ENCODE results near the gene TAAR9.

Gene TAAR9, protein sequence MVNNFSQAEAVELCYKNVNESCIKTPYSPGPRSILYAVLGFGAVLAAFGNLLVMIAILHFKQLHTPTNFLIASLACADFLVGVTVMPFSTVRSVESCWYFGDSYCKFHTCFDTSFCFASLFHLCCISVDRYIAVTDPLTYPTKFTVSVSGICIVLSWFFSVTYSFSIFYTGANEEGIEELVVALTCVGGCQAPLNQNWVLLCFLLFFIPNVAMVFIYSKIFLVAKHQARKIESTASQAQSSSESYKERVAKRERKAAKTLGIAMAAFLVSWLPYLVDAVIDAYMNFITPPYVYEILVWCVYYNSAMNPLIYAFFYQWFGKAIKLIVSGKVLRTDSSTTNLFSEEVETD

DNA sequence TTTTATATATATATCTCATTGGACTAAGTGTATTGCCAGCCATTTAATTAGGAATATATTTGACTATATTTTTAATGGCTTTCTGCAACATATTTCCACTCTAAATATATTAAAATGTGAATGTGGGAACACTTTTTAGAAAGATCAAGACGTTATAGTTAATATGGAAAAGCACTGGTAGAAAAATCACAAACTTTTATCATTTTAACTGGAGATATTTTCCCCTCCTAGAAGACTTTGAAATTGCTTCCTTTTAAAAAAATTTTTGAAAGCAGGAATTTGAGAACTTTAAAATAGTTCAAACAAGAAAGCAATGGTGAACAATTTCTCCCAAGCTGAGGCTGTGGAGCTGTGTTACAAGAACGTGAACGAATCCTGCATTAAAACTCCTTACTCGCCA lies at the start of gene TAAR9:
TSS of gene TAAR9 (plus strand) at position 301 of the 400 bp plus-strand sequence. CDS start at position 314, 13 bp downstream.
- no peak for FAIRE-seq

DNA sequence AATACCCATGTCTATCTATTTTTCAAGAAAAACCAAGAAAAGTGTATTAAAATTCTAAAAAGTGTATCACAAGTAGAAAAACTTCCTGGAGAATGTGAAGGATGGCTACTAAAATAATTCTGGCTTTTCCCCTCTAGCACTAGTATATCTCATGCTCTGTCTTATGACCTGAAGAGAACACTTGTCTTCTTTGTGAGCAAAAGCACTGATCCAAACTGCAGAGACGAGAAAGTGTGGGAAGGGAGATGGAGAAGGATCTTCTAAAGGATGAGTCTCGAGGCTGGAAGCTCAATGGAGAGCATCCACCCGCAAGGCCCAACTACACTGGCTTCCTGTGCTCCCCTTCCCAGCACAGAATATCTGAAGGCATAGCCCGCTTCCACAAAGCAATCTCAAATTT lies 48.7 kb upstream of the TAAR9 start:
- FAIRE-seq = no peak

DNA sequence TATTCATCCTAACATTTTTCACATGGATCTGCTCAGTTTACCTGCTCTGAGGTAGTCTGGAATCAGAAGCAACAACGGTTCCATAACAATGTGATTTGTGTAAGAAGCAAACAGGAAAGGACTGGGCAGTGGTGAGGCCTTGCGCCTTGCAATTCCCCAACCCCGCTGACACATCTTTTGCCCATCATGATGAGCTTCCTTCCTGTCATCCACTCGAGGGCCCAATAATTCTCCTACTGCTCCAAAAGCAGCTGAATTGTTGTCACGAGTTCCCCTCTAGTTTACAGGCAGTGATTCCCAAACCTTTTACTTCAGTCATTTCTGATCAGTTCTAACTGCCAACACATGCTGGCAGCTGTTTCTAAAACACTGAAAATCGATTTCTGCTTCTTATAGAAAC lies 48.1 kb upstream of the TAAR9 start:
- FAIRE-seq = no peak

DNA sequence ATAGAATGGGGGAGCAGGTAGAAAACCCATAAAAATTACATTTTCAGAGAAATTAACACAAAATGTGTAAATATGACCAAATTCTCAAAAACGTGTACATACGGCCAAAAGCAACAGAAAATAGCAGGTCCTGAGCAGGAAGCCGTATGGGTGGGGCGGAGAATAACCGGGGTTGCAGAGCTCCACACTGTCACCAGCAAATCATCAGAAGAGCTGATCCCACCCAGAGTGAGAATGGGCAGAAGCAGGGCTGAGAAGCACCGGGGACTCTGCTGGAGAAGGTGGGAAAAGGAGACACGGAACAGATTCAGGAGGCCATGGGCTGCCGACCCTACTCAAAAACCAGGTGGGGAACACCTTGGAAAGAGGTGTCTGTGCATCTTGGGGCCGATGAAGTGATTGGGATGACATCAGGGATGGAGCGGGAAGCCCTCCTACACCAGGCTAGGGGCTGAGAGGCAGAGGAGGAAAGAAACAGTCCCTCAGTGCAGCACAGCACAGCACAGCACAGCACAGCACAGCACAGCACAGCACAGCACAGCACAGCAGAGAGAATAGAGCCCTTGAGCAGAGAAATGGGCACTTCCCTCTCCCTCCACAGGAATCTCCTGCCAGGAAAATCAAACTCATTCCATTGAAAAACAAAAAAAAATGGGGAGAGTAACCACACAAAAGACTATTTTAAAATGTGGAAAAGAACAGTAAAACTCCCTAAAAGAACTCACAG lies 47.4 kb upstream of the TAAR9 start:
- no peak for FAIRE-seq

DNA sequence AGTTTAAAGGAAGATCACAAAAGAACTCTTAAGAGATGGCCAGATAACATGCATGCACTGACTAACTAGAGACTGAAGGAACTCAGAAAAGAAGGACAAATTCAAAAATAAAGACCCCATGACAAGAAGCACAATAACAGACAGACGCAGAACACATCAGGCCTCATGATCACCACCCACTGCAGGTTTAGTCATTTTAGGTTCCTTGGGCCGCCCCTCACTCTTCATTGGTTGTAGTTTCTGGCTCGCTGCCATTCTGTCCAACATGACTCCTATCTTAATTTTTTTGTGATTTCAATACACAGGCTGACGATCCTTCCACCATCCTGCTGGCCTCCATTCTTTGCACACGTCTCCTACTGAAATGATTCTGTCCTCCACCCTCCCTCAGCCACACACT lies 46.8 kb upstream of the TAAR9 start:
- FAIRE-seq = no peak

DNA sequence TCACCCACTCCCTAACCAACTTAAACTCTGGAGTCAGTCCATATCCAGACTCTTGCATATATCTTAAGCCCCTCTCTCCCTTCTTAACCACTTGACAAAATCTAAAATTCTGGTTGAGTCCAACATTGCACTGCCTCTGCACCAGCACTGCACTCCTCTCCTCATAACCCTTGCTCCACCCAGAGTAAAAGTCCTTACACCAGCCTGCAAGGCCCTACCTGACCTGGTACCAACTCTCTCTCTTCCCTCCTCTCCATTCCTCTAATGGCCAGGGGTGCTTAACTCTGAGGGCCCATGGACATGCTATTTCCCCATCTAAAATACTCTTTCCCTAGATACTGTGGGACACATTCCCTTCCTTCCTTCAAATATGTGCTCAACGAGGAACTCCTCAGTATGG lies 46.2 kb upstream of the TAAR9 start:
- FAIRE-seq = no peak

DNA sequence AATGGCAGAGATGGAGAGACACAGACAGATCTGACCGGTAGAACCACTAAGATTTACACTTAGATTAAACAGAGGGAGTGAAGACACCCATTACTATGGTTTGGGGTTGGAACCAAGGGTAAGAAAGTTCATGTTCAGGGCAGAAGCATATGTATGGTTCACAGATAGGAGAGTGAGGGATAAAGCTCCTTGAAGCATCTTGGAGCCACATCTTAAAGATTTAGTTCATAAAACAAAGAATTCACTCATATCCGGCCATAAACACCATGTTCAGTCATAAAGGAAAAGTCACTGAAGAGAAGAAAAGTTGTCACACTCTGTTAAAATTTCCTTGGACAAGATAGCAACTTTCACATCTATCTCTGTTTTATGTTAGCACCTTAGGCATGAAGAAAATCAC lies 43.1 kb upstream of the TAAR9 start:
- no peak for FAIRE-seq

DNA sequence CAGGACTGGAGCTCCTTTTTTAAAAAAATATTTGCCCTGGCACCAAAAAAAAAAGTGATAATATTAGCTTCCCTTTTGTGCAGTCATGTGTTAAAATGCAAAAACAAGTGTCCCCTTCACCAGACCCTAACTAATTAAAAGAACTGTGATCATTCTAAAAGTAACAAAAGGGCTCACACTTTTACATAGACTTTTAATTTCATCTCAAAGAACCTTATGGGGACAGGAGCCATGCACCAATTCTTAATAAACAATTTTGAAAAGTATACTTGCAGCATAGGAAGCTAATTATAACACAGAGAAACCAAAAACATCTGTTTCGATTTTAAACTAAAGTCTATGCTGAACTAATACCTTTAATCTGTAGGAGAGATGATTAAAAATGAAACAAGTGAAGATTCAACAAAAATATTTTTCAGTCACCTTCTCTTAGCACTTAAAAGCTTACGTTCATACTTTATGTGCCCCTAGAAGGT lies 42.4 kb upstream of the TAAR9 start:
- no peak for FAIRE-seq

DNA sequence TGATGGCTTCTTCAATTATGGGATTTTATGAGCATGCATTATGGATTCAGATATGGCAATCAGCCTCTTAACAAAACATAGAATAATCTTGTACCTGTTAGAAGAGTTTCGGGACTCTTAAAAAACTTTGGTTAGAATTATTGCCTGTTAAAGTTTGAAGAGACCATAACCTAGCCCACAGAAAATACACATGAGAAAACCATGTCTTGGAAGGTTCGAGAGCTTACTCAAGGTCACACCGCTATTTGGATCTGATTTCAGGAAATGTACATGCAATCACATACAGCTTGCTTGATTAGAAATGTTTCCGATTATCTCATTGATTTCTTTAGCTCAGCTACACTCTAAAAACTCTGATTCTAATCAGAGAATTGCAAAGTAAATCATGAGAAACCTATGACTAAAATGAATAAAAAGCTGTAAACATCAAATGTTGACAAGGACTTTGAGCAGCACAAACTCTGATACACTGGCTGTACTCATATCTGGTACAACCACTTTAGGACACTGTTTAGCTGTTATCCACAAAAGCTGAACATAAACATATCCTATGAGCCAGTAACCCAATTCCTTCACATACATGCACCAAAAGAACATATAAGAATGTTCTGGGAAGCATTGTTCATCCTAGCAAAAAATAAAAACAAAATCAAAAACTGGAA lies 41.4 kb upstream of the TAAR9 start:
- no peak for FAIRE-seq

DNA sequence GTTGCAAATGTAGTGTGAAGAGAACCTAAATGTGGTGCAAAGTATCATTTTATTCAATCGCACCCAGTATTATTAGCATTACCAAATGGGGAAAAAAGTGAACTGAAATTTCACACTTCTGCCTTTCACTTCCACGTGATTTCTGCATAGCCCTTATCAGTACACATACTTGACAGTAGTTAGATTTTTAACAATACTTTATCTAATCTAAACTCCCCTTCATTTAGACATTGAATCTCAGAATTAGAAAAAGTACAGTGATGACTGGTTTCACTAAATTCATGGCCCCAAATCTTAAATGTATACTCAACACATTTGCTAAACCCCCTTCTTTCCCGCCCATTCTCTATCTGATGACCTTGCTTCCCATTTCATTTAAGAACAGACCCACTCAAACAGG lies 39.4 kb upstream of the TAAR9 start:
- FAIRE-seq = no peak

DNA sequence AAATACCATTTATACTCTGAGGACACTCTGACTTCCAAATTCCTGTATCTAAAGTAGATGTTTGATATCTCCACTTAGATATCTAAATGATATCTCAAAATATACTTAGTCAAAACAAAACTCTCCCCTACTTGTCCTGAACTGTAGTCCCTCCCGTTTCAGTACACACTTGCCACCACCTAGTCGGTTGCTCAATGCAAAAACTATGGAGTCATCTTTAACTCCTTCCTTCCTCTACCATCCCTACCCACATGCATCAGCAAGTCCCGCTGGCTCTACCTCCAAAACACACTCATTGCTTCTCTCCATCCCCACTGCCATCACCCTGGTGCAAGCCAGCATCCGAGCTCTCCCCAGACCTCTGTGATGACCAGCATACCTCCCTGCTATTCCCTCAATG lies 38.3 kb upstream of the TAAR9 start:
- FAIRE-seq = no peak

DNA sequence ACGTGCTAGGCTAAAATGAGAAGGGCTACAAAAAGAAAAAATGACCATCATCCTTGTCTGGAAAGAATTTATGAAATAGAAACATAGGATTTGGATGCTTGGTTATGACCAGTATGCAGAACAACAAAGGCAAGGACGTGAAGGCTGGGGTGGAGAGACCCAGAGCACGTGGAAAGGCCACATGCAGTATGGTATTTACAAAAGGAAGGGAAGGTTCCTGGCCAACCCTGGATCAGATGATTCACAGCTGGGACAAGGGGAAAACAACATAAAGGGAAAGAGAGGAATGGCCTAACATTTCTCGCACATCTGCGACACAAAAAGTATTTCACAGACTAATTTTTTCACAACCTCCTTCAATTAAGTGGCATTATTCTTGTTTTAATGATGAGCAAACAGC lies 33.3 kb upstream of the TAAR9 start:
- FAIRE-seq = no peak

DNA sequence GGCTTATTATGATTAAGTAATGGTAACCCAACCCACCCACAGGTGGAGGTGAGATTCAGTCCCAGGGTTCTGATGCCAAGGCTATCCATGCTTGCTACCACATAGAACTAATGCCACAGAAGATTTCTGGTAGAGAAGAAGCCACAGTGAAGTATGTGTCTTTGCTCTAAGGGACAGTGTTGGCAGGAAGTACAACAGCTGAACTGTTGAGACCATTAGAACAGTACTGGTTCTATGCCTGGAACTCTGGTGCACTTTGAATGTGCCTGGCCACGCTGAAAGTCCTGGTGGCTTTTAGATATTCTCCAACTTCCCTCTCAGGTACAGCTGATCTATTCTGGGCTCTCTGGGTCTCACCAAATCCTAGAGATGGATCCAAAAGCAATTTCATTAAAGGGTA lies 32.9 kb upstream of the TAAR9 start:
- no peak for FAIRE-seq

DNA sequence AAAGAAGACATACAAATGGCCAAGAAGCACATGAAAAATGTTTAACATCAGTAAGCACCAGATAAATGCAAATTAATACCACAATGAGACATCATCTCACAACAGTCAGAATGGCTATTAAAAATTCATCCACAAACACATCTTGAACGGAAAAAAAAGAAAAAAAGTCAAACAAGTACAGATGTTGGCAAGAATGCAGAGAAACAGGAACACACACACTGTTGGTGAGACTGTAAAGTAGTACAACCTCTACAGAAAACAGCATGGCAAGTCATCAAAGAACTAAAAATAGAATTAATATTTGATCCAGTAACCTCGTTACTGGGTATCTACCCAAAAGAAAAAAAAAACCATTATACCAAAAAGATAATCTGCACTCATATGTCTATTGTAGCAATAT lies 31.6 kb upstream of the TAAR9 start:
- FAIRE-seq = no peak

DNA sequence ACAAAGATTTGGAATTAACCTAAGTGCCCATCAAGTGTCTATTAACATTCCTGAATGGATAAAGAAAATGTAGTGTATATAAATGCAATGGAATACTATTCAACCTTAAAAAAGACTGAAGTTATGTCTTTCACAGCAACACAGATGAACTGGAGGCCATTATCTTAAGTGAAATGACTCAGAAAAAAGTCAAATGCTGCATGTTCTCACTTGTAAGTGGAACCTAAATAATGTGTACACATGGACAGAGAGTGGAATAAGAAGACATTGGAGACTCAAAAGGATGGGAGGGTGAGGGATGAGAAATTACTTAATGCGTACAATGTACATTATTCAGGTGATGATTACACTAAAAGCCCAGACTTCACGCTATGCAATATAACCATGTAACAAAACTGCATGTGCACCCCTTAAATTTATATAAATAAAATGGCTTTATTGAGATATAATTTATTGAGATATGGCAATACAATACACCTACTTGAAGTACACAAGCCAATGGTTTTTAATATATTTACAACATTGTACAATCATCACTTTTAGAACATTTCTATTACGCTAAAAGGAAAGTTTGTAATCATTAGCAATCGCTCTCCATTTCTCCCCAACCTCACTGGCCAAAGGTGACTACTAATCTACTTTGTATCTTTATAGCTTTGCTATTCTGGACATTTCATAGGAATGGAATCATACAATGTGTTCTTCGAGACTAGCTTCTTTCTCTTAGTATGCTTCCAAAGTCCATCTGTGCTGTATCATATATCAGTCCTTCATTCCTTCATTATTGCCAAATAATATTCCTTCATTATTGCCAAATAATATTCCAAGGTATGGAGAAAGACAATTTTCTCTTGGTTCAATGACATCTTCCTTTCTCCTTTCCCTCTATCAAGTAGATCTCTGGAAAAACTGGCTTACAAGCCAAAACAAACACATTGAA lies 30.9 kb upstream of the TAAR9 start:
- no peak for FAIRE-seq

DNA sequence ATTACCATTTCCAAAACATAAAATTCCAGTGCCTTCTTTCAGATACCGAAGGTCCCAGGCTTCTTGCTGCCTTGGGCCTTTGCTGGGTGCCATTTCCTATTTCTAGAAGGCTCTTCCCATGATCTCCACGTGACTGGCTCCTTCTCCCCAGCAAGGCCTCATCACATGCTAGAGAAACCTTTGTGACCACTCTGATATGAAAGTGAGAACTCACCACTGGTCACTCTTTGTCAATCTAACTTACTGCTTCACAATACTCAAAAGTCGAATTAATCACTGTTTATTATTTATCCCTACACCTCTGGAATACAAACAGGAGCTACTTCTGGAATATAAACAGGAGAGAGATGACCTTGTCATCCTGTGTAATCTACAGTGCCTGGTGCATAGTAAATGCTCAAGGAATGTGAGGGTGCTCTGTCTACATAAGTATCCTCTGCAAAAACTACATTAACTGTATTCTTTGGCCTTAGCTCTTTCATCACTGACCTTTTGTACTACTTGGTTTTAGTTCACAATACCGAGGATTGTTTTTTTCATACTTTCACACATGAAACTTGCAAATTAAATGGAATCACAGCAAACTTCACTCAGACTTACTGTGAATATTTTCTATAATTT lies 26.8 kb upstream of the TAAR9 start:
- FAIRE-seq = no peak

DNA sequence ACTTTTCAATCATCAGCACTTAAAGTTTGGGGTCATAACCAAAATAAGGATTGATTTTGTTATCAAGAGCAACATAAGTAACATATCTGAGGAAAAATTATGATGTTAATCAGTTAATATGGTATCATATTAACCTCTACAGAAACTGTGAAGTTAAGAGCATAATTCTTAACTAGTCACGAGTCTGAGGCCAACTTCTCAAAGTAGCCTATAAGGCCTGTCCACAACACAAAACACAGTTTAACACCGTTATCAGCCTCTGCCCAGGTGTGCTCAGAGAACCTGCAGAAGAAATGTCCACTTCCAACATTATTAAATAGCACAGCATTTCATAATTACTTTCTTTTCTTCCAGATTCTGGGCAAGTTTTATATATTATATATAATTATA lies 26.3 kb upstream of the TAAR9 start:
- no peak for FAIRE-seq

DNA sequence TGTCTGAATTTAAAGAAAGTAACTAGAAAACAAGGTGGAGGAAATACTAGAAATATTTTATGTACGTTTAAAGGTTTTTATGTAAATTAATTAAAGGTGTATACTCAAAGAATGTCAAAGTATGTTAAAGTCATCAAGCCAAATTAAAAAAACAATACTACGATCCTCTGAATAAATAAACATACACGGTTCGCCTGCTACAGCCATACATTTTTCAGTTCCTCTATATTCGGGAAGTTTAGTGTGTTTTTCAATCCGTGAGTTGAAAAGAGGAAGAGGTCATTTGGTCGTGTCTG lies 25.8 kb upstream of the TAAR9 start:
- peak; percentile 73 for FAIRE-seq

DNA sequence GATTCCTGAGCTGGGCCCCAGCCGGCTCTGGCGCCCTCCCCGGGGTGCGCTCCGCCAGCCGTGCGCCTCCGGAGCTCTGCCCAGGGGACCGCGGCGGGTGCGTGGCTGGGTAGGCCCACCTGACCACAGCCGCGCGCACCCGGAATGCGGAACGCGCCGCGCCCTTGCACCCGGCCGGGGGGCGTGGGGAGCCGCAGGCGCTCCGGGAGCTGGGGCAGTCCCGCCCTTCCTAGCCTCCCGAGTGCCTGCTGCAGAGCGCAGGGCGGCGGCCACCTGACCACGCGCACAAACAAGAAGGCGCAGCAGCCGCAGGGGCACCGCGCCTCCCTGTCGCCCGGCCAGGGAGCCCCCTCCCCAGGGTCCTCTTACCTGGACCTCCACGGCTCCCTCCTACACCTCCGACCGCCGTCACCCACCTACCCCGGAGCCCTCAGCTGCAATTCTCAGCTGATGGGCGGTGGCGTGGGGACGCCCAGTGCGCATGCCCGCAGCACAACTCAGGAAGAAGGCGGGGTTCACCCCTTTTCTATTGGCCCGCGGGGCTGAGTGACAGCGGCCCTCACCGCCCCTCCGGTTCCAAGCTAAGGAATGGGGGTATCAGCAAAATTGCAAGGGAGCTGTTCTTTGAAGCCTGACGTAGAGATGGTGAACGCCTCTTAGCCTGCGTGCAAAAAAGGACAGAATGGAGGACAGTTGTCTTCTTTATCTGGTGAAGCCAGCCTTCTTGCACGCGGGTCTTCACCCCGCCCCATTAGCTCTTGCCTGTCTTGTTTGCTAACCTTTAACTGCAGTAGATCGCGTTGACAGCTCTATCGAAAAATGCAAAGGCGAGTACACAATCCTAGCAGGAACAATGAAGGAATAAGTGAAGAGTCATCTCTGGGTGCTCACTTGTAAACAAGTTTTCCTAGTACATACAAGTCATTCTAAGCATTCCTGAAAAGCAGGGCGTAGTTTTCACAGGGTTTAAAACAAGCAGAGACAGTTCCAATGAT lies 25.1 kb upstream of the TAAR9 start, which contains the start of gene STX7:
TSS of gene STX7 (minus strand) at position 479 of the 995 bp plus-strand sequence. CDS start 9,586 bp downstream, outside the sequence.
- FAIRE-seq = no peak

DNA sequence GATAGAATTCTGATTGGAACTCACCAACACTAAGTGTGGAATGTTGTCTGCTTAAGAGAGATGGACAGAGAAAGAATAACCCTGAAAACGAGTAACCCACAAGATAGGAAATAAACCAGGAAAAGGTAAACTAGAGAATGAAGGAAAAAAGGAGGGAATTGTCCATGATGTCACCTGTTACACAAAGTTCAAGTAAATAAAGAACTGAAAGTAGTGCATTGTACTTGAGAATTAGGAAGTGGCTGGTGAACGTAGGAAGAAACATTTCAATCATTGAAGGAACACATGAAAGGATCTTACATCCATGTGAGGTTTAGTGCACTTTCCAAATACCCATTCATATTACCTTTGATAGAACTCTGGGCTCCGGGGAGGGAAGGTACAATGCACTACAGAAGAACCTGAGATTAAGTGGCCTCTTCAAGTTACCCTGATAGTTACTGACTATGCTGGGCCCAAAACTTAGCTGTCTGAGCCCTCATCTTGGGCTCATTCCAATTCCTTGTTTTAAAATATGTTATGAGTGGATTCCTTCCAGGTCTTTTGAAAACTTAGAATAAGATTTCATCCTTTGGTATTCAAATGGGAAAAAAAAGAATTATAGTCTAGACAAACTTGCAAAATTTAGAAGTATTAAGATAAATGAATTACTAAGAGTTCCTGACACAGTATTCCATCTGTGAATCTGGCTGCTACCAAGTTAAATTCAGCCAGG lies 24.1 kb upstream of the TAAR9 start:
- no peak for FAIRE-seq

Data from islet of Langerhans (tissue), 1 donor.